ENCODE measurements around the gene RAB6C.
"Not testable (repeated sequence)": the region's sequence is repeated elsewhere in the genome, so short reads cannot be mapped to it uniquely, and the experiment has no call there.

Gene RAB6C

DNA sequence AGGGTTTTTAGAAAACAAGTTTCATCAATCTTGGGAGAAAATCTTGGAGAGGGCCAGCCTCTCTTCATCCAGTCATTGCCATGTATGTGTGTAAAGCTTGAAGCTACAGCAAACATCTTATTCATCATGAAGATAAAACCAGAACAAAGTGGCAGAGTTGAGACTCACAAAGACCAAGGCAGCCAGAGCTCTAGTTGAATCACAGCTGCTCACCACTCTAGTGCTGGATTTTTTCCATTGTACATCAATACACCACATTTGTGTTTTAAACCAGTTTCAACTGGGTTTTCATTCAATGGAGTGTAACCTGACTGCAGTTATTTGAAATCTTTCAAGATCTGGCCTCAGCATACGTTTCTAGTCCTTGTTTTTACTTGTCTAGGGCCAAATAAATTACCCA lies 40.6 kb downstream of the RAB6C start:
- not testable (repeated sequence) for ATAC-seq

DNA sequence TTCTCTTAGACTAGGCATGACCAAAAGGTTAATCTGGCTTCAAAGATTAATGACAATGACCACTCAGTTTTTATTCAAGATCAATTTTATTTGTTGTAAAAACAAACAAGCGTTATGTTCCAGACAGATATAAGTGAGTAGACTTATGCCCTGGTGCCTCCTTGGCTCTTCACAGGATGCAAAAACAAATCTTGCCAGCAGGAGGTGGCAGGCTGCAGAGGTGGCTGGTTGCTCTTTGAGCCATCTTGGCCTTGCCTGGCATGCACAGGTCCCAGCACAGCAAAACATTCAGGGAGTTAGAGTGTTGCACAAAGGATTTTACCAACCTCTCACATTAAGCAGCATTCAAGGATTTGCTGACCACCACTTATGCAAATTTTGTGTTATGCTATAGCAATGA lies 46.5 kb downstream of the RAB6C start:
- ATAC-seq: not testable (repeated sequence)
